ENCODE measurements around the gene ELMO1. TPM values are rescaled to one million over a fixed set of nuclear protein-coding genes. Genes with fewer than 3 reads are reported as not detected.

ELMO1 gene
- total RNA-seq, 2 experiments from 2014 or later, result 68.0 to 74.4 TPM

DNA sequence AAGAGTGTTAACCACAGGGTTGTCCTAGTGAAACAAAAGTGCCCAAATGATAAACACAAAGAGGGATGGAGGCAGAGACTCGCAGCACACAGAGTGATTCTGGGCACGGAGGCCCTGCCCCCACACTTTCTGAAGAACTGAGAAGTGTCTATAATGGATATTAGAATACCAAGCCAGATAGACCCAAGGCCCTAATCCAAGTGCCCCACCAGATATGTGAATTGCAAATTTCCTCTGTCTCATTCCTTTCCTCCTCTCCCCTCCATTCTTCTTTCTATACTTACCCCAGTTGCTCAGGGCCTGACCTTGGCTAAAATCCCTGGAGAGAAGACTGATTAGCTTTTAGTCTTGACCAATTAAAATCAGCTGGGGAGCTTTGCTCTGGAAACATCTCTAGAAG is 617.6 kb downstream of the ELMO1 start:
- no peak for DNase-seq
- no peaks in the 10 kb centered on the region for H3K4me1 Mint-ChIP-seq

GRCh38 chr7:36827726-36828703 is 620.6 kb downstream of the ELMO1 start:
- no peaks in the 10 kb centered on the region for H3K36me3 Mint-ChIP-seq
- peaks cover 4% of the 10 kb centered on the region for H3K9me3 Mint-ChIP-seq
- no peaks in the 10 kb centered on the region for H3K27me3 Mint-ChIP-seq
- H3K4me3 Mint-ChIP-seq, result no peak overlapping the region
- H3K4me1 Mint-ChIP-seq, result no peaks in the 10 kb centered on the region
- H3K27ac Mint-ChIP-seq, result no peak overlapping the region
- DNase-seq, result no peak

More for the DNA sequence above, 617.6 kb downstream of the ELMO1 start:
- Mint-ChIP-seq H3K27ac (no peak overlapping the region), H3K4me3 (no peak overlapping the region), H3K36me3 (peaks cover 6% of the 10 kb centered on the region), H3K9me3 (peaks cover 8% of the 10 kb centered on the region), H3K27me3 (no peaks in the 10 kb centered on the region)

GRCh38 chr7:36825501-36825900 is 623.2 kb downstream of the ELMO1 start:
- Mint-ChIP-seq H3K4me1 (no peaks in the 10 kb centered on the region), H3K27ac (no peak overlapping the region), H3K36me3 (no peaks in the 10 kb centered on the region), H3K27me3 (no peaks in the 10 kb centered on the region), H3K9me3 (no peaks in the 10 kb centered on the region), H3K4me3 (no peak overlapping the region)
- no peak for DNase-seq

DNA sequence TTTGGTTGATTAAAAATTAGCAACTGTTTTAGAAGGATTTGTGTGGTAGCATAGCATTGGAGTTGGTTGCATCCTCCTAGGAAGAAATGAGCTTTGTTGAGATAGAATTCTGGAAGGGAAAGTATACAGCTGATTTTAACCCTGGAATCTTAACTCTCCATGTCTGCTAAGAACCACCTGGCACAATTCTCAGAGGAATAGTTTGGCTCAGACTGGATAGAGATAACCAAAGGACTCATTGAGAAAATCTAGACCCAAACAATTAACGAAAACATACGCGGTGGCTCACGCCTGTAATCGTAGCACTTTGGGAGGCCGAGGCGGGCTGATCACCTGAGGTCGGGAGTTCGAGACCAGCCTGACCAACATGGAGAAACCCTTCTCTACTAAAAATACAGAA is 625.3 kb downstream of the ELMO1 start:
- no peaks in the 10 kb centered on the region for H3K4me1 Mint-ChIP-seq
- H3K9me3 Mint-ChIP-seq, result peaks cover 1% of the 10 kb centered on the region
- no peak overlapping the region for H3K27ac Mint-ChIP-seq
- no peak for DNase-seq
- no peaks in the 10 kb centered on the region for H3K27me3 Mint-ChIP-seq
- H3K4me3 Mint-ChIP-seq, result no peak overlapping the region
- H3K36me3 Mint-ChIP-seq, result no peaks in the 10 kb centered on the region

- Mint-ChIP-seq H3K9me3 (peaks cover 1% of the 10 kb centered on the region), H3K36me3 (no peaks in the 10 kb centered on the region), H3K4me3 (no peak overlapping the region), H3K27ac (no peak overlapping the region), H3K4me1 (no peaks in the 10 kb centered on the region), H3K27me3 (no peaks in the 10 kb centered on the region)
- no peak for DNase-seq
Measured at GRCh38 chr7:36821617-36822016, 627.0 kb downstream of the ELMO1 start.

DNA sequence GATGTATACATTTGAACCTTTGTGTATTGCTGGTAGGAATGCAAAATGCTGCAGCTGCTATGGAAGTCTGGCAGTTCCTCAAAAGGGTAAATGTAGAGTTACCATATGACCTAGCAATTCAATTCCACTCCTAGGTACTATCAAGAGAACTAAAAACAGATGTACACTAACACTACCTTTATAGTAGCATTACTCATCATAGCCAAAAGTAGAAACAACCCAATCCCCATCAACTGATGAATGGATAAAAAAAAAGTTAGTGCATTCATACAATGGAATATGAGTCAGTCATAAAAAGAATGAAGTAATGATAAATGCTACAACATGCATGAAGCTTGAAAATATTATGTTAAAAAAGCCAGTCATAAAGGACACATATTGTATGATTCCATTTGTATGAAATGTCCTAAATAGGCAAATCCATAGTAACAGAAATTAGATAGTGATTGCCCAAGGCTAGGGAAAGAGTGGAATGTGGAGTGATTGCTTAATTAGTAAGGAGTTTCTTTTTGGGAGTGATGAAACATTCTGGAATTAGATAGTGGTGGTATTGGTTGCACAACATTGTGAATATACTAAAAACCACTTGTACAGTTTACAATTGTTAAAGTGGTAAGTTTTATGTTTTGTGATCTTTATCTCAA is 628.0 kb downstream of the ELMO1 start:
- Mint-ChIP-seq H3K4me1 (no peaks in the 10 kb centered on the region), H3K36me3 (no peaks in the 10 kb centered on the region), H3K27me3 (no peaks in the 10 kb centered on the region), H3K9me3 (peaks cover 2% of the 10 kb centered on the region), H3K27ac (no peak overlapping the region), H3K4me3 (no peak overlapping the region)
- no peak for DNase-seq

- Mint-ChIP-seq H3K4me1 (no peaks in the 10 kb centered on the region), H3K4me3 (no peak overlapping the region), H3K27me3 (no peaks in the 10 kb centered on the region)
Measured at GRCh38 chr7:36819639-36820038, 629.0 kb downstream of the ELMO1 start.

GRCh38 chr7:36814311-36814710 is 634.4 kb downstream of the ELMO1 start:
- Mint-ChIP-seq H3K36me3 (no peaks in the 10 kb centered on the region), H3K27ac (no peak overlapping the region), H3K27me3 (no peaks in the 10 kb centered on the region), H3K9me3 (peaks cover 2% of the 10 kb centered on the region), H3K4me3 (no peak overlapping the region), H3K4me1 (peaks cover 3% of the 10 kb centered on the region)
- no peak for DNase-seq

More at GRCh38 chr7:36819639-36820038, 629.0 kb downstream of the ELMO1 start:
- no peak overlapping the region for H3K27ac Mint-ChIP-seq
- DNase-seq, result no peak
- H3K36me3 Mint-ChIP-seq, result no peaks in the 10 kb centered on the region
- peaks cover 4% of the 10 kb centered on the region for H3K9me3 Mint-ChIP-seq

DNA sequence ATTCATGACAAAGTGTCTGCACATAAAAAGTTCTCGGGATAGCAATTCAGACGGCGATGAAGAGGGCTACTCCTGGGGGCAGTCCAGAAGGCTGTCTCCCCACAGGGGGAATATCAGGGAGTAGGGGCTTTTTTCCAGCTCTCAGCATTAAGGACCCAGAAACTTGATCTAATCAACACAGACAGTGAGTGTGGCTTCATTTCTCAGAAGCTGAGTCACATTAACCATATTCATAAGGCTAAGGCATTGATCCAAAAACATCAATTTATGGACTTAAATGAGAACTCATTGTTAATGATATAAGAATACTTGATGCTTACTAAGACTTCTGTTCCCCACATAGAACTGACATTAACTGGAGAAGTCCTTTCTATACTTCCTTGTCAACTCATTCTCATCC is 636.9 kb downstream of the ELMO1 start:
- no peak overlapping the region for H3K4me3 Mint-ChIP-seq
- no peak overlapping the region for H3K27ac Mint-ChIP-seq
- no peaks in the 10 kb centered on the region for H3K27me3 Mint-ChIP-seq
- H3K36me3 Mint-ChIP-seq, result no peaks in the 10 kb centered on the region
- no peak for DNase-seq
- peaks cover 12% of the 10 kb centered on the region for H3K4me1 Mint-ChIP-seq
- H3K9me3 Mint-ChIP-seq, result peaks cover 2% of the 10 kb centered on the region

DNA sequence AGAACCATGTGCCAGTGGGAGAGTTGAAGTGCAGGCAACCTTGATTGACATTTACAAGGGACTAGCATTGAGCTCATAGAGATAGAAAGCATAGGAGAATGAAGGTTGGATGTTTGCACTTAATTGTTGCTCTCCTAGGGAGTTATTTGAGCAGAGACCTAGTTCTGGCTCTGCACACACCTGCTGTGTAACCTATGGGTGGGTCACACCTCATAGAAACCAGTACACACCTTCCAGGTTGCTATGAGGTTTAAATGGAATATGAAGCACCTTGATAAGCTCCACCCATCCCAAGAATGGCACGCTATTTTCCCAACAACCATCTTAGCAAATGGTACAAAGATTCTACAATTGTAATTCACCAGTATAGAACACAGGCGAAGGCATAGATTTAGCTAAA is 638.2 kb downstream of the ELMO1 start:
- Mint-ChIP-seq H3K36me3 (no peaks in the 10 kb centered on the region), H3K4me3 (no peak overlapping the region), H3K9me3 (no peaks in the 10 kb centered on the region), H3K27ac (no peak overlapping the region), H3K27me3 (no peaks in the 10 kb centered on the region), H3K4me1 (peaks cover 12% of the 10 kb centered on the region)
- DNase-seq, result no peak

- H3K36me3 Mint-ChIP-seq, result no peaks in the 10 kb centered on the region
- no peak overlapping the region for H3K27ac Mint-ChIP-seq
- DNase-seq, result no peak
Measured at GRCh38 chr7:36810032-36810431, 638.6 kb downstream of the ELMO1 start.

GRCh38 chr7:36809510-36809909 is 639.2 kb downstream of the ELMO1 start:
- Mint-ChIP-seq H3K27me3 (no peaks in the 10 kb centered on the region), H3K4me3 (no peak overlapping the region), H3K4me1 (peaks cover 12% of the 10 kb centered on the region), H3K9me3 (no peaks in the 10 kb centered on the region), H3K36me3 (no peaks in the 10 kb centered on the region), H3K27ac (no peak overlapping the region)
- DNase-seq, result no peak

More at GRCh38 chr7:36810032-36810431, 638.6 kb downstream of the ELMO1 start:
- H3K4me1 Mint-ChIP-seq, result peaks cover 12% of the 10 kb centered on the region
- no peaks in the 10 kb centered on the region for H3K9me3 Mint-ChIP-seq
- H3K27me3 Mint-ChIP-seq, result no peaks in the 10 kb centered on the region
- no peak overlapping the region for H3K4me3 Mint-ChIP-seq

DNA sequence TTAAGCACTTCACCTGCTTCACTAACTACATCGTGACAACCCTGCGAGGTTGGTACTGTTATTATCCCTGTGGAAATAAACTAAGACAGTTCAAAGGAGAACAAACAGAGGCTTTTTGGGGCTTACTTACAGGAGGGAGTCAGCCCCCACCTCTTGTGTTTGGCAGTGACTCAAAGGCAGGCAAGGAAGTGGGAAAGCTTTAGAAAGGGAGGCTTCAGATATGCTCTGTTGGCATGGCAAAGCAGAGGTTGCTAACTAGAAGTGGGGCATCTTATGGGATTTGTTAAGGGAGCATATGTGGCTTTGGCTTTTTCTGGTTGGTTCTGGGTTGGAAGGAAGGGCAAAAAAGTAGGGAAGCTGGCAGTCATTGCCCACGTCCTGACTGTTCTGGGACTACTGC is 639.6 kb downstream of the ELMO1 start:
- H3K9me3 Mint-ChIP-seq, result no peaks in the 10 kb centered on the region
- no peak overlapping the region for H3K4me3 Mint-ChIP-seq
- no peaks in the 10 kb centered on the region for H3K36me3 Mint-ChIP-seq
- DNase-seq, result no peak
- H3K4me1 Mint-ChIP-seq, result peaks cover 12% of the 10 kb centered on the region
- H3K27ac Mint-ChIP-seq, result no peak overlapping the region
- no peaks in the 10 kb centered on the region for H3K27me3 Mint-ChIP-seq

DNA sequence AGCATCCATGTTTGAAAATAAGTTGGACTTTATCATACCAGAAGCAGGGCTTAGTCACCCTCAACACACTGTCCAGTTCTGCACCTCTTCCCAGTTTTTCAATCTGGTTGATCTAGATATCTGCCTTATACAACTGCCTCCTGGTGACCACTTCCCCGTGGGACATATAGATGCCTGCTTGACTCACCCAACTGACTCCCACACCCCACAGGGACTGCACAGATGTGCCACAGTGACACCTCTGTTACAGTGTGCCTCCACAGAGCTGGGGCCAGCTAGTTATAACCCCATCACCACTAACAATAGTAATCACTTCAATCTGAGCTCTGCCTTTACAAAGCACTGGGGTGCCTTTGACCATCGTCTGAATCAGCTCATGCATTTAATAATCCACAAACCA is 641.8 kb downstream of the ELMO1 start:
- DNase-seq, result no peak
- Mint-ChIP-seq H3K4me3 (no peak overlapping the region), H3K4me1 (peaks cover 12% of the 10 kb centered on the region), H3K9me3 (no peaks in the 10 kb centered on the region), H3K27ac (no peak overlapping the region), H3K36me3 (no peaks in the 10 kb centered on the region), H3K27me3 (no peaks in the 10 kb centered on the region)
